Measurements from ENCODE around the gene FBXO5. TPM values are rescaled to one million over a fixed set of nuclear protein-coding genes. Genes with fewer than 3 reads are reported as not detected.

Gene FBXO5
- total and polyA plus RNA-seq, 9 of the 15 experiments (the other 6 are each of a cell fraction or from before 2014, with no cell fraction given), result 17.8 to 89.3 (median 62.9) TPM

DNA sequence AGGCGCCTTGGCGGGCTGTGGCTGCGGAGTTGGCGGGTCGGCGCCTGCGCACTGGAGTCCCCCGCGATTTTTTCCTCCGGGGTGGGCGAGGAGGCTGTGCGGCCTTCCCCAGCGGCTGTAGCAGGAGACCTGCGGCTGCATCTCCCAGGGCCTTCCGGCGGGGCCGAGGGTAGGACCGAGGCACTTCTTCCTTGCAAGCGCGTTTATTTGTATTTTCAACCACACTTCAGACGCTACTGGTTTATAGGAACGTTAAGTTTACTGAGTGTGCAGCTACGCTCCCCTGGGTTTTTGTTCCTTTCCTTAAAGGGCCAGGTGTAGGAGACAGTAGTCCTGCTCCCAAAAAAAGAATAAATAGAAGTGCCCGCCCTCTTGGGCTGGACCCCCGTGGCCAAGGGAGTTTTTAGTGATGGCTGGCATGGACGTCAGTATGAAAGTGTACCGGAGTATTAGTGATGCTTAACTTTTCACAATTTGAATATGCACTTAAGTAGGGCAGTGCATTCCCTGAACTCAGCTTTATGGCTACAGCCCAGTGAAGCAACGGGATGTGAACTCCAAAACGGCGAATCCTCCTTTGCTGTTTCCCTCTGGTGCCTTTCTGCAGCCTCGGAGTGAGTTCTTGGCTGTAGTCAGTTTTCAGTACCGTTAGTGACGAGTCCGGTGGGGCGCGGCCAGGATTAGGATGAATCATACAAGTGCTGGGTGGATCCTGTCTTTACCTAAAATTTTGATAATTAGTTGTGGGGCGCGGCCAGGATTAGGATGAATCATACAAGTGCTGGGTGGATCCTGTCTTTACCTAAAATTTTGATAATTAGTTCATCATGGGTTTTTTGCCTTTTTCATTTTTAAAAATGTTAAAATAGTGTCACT, 1.0 kb upstream of the FBXO5 start (continued):
- TF ChIP-seq ZNF384 (IDR thresholded peaks at IDR 0.05; ENCODE audit: low read depth, low read length) (peak; percentile 59; the same call in 1 of the 2 replicates), ETV1 (tag; conservative IDR thresholded peaks at IDR 0.05; ENCODE audit: low read depth) (peak; percentile 15; the same call in 1 of the 2 replicates), CUX1 (CRISPR knock-in tag; IDR thresholded peaks at IDR 0.05) (no peak), NUFIP1 (IDR thresholded peaks at IDR 0.05; ENCODE audit: partially characterized antibody) (peak; percentile 71), TEAD2 (tag; IDR thresholded peaks at IDR 0.05) (no peak), FOXK2 (conservative IDR thresholded peaks at IDR 0.05 in 1 of 2, IDR thresholded peaks at IDR 0.05 in 1 of 2; ENCODE audit: low read depth in 2 of 2) (peak in 1 of 2 experiments; percentile 32; a peak in 1 of 4 replicates), MBD2 (IDR thresholded peaks at IDR 0.05; ENCODE audit: borderline replicate concordance, low read depth) (no peak), MLX (CRISPR knock-in tag; conservative IDR thresholded peaks at IDR 0.05) (no peak), RAD51 (IDR thresholded peaks at IDR 0.05; ENCODE audit: borderline replicate concordance, low read depth) (no peak), E2F3 (CRISPR knock-in tag; IDR thresholded peaks at IDR 0.05) (no peak), MAFF (IDR thresholded peaks at IDR 0.05; ENCODE audit: low read length) (peak; percentile 1; the same call in 1 of the 2 replicates), LCOR (CRISPR knock-in tag; IDR thresholded peaks at IDR 0.05) (peak; percentile 89), RNF2 (IDR thresholded peaks at IDR 0.05) (peak; percentile 42; the same call in 1 of the 2 replicates), IFI16 (CRISPR knock-in tag; IDR thresholded peaks at IDR 0.05) (no peak), E2F1 (CRISPR knock-in tag; IDR thresholded peaks at IDR 0.05) (no peak), ZFP30 (CRISPR knock-in tag; IDR thresholded peaks at IDR 0.05; ENCODE audit: borderline replicate concordance) (no peak)
- TF ChIP-seq, protein P1, sequence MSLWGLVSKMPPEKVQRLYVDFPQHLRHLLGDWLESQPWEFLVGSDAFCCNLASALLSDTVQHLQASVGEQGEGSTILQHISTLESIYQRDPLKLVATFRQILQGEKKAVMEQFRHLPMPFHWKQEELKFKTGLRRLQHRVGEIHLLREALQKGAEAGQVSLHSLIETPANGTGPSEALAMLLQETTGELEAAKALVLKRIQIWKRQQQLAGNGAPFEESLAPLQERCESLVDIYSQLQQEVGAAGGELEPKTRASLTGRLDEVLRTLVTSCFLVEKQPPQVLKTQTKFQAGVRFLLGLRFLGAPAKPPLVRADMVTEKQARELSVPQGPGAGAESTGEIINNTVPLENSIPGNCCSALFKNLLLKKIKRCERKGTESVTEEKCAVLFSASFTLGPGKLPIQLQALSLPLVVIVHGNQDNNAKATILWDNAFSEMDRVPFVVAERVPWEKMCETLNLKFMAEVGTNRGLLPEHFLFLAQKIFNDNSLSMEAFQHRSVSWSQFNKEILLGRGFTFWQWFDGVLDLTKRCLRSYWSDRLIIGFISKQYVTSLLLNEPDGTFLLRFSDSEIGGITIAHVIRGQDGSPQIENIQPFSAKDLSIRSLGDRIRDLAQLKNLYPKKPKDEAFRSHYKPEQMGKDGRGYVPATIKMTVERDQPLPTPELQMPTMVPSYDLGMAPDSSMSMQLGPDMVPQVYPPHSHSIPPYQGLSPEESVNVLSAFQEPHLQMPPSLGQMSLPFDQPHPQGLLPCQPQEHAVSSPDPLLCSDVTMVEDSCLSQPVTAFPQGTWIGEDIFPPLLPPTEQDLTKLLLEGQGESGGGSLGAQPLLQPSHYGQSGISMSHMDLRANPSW (CRISPR knock-in tag; IDR thresholded peaks at IDR 0.05), result 0 out of 2 replicates have a peak, but pooled peaks have one; percentile 38
